ENCODE data around the gene NUAK1.

Gene NUAK1

GRCh38 chr12:106031761-106032622 lies 106.8 kb downstream of the NUAK1 start:
- no peak for DNase-seq

DNA sequence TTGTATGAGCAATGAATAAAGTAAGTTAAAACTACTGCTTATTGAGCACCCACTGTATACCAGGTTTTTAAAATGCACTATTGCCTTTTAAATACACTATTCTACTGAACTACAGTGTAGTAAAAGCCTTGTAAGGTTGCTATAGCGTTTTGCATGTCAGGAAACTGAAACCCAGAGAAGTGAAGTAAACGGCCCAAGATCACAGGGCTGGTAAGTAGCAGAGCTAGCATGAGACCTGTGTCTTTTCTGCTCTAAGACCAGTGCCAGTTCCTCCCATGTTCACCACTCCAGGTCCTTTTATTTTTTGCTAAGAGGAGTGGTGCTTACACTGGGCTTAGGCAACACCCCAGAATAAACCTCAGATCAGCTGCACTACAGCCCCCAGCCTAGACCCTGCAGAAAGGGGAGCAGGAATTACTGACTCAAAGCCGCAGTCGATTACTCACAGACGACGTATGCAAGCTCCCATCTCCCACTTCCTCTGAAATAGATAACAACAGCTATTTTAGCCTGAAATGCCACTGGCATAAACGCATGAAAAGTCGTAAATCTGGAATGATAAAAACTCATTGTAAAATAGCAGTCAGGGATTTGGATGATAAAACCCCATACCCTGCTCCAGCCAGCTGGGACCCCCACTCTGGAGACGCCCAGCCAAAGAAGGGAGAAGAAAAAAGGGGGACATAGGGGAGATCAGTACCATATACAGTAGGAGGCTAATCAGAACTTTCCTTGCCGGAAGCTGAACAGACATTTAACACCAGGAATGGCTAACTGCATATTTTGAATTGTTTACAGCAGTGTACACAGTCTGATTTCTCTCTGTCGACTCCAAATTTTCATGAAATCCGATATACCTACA lies 108.3 kb downstream of the NUAK1 start:
- peak; percentile 98 for DNase-seq

GRCh38 chr12:106029532-106029931 lies 109.2 kb downstream of the NUAK1 start:
- no peak for DNase-seq

- no peak for DNase-seq
Observed at GRCh38 chr12:106027911-106028310, 110.8 kb downstream of the NUAK1 start.

- no peak for DNase-seq
Observed at GRCh38 chr12:106027286-106027685, 111.5 kb downstream of the NUAK1 start.

GRCh38 chr12:106025129-106025528 lies 113.6 kb downstream of the NUAK1 start:
- DNase-seq: no peak

GRCh38 chr12:106023039-106023438 lies 115.7 kb downstream of the NUAK1 start:
- DNase-seq: no peak

GRCh38 chr12:106022568-106023012 lies 116.2 kb downstream of the NUAK1 start:
- no peak for DNase-seq

- no peak for DNase-seq
Observed at GRCh38 chr12:106021516-106021915, 117.2 kb downstream of the NUAK1 start.

GRCh38 chr12:106020736-106021135 lies 118.0 kb downstream of the NUAK1 start:
- DNase-seq: peak; percentile 49

DNA sequence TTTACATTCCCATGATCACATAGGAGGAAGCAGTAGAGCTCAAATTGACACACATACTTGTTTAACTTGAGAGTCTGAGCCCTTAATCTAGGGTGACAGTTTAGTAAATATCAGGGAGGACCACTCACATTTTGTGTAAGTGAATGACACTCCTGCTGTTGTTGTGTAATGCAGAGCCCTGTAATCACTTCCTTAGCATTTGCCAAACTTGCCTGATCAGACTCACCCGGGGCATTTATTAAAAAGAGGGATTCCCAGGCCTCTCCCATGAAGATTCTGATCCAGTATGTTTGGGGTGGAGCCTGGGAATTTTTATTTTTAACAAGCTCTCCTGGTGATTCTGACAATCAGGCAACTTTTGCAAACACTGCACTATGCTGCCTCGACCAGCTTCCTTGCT lies 119.6 kb downstream of the NUAK1 start:
- no peak for DNase-seq

- no peak for DNase-seq
Observed at GRCh38 chr12:106018286-106018685, 120.5 kb downstream of the NUAK1 start.

DNA sequence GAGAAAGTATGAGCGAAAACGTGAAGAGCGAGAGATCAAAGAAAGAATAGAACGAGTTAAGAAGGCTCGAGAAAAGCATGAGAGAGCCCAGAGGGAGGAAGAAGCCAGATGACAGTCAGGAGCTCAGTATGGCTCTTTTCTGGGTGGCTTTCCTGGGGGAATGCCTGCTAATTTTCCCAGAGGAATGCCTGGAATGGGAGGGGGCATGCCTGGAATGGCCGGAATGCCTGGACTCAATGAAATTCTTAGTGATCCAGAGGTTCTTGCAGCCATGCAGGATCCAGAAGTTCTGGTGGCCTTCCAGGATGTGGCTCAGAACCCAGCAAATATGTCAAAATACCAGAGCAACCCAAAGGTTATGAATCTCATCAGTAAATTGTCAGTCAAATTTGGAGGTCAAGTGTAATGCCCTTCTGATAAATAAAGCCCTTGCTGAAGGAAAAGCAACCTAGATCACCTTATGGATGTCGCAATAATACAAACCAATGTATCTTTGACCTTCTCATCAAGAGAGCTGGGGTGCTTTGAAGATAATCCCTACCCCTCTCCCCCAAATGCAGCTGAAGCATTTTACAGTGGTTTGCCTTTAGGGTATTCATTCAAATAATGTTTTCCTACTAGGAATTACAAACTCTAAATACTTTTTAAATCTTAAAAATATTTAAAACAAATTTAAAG lies 122.0 kb downstream of the NUAK1 start:
- DNase-seq: peak; percentile 47

DNA sequence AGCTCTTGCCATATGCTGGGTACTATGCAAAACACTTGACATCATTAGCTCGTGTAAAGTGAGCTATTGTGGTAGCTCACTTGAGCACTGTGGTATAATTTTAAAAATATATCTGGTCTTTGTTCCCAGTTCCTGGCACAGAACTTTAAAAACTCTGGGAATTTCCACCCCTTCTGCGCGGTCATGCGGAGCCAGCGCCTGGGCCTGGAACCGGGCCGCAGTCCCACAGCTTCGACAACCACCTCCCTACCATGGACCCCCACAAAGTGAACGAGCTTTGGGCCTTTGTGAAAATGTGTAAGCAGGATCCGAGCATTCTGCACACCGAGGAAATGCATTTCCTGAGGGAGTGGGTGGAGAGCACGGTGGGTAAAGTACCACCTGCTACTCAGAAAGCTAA lies 123.1 kb downstream of the NUAK1 start:
- DNase-seq: no peak

DNA sequence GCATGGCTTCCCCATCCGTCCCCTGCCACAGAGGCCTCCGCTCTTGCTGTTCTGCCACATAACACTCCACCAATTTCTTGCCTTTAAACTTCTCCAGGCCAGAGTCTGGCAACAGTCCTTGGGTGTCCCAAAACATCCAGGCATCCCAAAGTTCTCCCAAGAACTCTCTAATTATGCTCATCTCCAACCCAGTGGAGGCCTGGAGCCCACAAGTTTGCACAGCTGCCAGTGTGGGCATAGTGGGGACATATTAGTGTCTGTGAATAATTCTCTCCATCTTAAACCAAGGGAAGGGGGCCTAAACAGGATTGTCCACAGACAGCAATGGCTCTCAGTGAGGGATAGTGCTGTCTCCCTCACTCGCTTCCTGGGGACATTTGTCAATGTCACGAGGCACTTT lies 124.8 kb downstream of the NUAK1 start:
- no peak for DNase-seq

Measured in fibroblast of skin of back (primary cell).